ENCODE results near the gene APBB2.

DNA sequence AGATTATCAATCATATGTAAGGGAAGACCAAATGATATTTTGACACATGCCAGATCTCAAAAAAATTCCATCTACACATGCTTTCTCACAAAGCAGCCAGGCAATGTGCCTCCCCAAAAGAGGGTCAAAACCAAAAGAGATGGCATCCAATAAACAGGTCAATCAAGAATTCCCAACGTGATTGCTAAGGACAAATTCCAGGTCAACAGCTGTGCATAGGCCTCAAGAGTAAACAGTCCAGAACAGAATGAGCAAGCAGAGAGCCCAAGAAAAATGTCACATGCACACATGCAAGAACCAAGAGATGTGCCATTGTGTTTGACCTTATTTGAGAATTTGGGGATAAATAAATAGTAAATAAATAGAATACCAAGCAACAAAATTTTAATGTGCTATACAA lies 136.7 kb downstream of the APBB2 start:
- TF ChIP-seq, protein P1, sequence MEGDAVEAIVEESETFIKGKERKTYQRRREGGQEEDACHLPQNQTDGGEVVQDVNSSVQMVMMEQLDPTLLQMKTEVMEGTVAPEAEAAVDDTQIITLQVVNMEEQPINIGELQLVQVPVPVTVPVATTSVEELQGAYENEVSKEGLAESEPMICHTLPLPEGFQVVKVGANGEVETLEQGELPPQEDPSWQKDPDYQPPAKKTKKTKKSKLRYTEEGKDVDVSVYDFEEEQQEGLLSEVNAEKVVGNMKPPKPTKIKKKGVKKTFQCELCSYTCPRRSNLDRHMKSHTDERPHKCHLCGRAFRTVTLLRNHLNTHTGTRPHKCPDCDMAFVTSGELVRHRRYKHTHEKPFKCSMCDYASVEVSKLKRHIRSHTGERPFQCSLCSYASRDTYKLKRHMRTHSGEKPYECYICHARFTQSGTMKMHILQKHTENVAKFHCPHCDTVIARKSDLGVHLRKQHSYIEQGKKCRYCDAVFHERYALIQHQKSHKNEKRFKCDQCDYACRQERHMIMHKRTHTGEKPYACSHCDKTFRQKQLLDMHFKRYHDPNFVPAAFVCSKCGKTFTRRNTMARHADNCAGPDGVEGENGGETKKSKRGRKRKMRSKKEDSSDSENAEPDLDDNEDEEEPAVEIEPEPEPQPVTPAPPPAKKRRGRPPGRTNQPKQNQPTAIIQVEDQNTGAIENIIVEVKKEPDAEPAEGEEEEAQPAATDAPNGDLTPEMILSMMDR (IDR thresholded peaks at IDR 0.05; ENCODE audit: low read depth, low read length) = no peak
- TF ChIP-seq POLR2A (IDR thresholded peaks at IDR 0.05; ENCODE audit: extremely low read depth, insufficient read length) (no peak), MYC (IDR thresholded peaks at IDR 0.05; ENCODE audit: low read depth, low read length) (no peak)
- TF ChIP-seq, protein P2, sequence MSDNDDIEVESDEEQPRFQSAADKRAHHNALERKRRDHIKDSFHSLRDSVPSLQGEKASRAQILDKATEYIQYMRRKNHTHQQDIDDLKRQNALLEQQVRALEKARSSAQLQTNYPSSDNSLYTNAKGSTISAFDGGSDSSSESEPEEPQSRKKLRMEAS (IDR thresholded peaks at IDR 0.05; ENCODE audit: low read depth, low read length) = no peak

All from NB4 (cell line).